NT2/D1 (cell line): ENCODE measurements around the gene FCER1G.

Experiments used
- SUZ12 ChIP-seq: IDR thresholded peaks from 2 replicates; pipeline ENCODE4 v1.6.1; 2011; ENCODE audit not compliant: insufficient read length, insufficient read depth; ENCODE audit errors: extremely low read depth
- YY1 ChIP-seq: IDR thresholded peaks from 2 replicates; pipeline ENCODE4 v1.6.1; 2011; ENCODE audit not compliant: insufficient read length, insufficient read depth
- ZNF274 ChIP-seq: IDR thresholded peaks from 2 replicates; pipeline ENCODE4 v1.6.1; 2011; ENCODE audit warnings: mild to moderate bottlenecking, low read depth, low read length

- TF ChIP-seq SUZ12 (no peak), YY1 (no peak), ZNF274 (no peak)
Measured at GRCh38 chr1:161179698-161180097, 35.4 kb upstream of the FCER1G start.
